Measurements from ENCODE around the gene OXT.

Gene OXT

DNA sequence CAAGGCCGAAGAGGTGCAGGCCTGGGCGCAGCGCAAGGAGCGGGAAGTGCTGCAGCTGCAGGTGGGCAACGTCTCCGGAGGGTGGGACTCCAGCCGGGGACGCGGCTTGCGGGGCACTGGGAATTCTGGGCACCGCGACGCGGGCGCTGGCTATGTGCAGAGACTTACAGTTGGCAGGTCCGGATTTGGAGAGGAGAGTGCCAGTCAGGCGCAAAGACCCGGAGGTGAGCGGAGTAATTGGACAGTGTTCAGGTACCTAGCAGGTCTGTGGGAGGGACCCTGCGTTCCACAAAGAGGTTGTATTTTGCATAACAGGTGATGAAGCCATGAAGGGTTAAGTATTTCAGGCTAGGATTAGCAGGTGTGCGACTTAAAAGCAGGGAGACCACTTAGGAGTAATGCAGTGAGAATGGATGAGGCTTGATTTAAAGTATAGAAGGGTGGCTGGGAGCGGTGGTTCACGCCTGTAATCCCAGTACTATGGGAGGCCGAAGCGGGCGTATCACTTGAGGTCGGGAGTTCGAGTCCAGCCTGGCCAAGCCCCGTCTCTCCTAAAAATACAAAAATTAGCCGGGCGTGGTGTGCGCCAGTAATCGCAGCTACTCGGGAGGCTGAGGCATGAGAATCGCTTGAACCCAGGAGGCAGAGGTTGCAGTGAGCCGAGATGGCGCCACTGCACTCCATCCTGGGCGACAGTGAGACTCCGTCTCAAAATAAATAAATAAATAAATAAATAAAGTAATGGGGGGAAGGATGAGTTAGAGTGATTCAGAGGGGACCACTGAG, 24.6 kb upstream of the OXT start (continued):
- TF ChIP-seq ZNF398 (tag by site-specific recombination; IDR thresholded peaks at IDR 0.05) = no peak
- TF ChIP-seq, protein P1, sequence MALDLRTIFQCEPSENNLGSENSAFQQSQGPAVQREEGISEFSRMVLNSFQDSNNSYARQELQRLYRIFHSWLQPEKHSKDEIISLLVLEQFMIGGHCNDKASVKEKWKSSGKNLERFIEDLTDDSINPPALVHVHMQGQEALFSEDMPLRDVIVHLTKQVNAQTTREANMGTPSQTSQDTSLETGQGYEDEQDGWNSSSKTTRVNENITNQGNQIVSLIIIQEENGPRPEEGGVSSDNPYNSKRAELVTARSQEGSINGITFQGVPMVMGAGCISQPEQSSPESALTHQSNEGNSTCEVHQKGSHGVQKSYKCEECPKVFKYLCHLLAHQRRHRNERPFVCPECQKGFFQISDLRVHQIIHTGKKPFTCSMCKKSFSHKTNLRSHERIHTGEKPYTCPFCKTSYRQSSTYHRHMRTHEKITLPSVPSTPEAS (tag by site-specific recombination; IDR thresholded peaks at IDR 0.05) = no peak
- TF ChIP-seq, protein P2, sequence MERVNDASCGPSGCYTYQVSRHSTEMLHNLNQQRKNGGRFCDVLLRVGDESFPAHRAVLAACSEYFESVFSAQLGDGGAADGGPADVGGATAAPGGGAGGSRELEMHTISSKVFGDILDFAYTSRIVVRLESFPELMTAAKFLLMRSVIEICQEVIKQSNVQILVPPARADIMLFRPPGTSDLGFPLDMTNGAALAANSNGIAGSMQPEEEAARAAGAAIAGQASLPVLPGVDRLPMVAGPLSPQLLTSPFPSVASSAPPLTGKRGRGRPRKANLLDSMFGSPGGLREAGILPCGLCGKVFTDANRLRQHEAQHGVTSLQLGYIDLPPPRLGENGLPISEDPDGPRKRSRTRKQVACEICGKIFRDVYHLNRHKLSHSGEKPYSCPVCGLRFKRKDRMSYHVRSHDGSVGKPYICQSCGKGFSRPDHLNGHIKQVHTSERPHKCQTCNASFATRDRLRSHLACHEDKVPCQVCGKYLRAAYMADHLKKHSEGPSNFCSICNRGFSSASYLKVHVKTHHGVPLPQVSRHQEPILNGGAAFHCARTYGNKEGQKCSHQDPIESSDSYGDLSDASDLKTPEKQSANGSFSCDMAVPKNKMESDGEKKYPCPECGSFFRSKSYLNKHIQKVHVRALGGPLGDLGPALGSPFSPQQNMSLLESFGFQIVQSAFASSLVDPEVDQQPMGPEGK (tag by site-specific recombination; IDR thresholded peaks at IDR 0.05) = no peak
- no peak for TF ChIP-seq ZNF140 (tag by site-specific recombination; IDR thresholded peaks at IDR 0.05)

- peaks cover 5% of the 10 kb centered on the region for H3K4me1 ChIP-seq (ENCODE audit: control insufficient read depth, insufficient read depth, low read length)
- TF ChIP-seq ZNF600 (tag by site-specific recombination; IDR thresholded peaks at IDR 0.05) (0 out of 2 replicates have a peak, but pooled peaks have one; percentile 16), ZNF704 (tag by site-specific recombination; IDR thresholded peaks at IDR 0.05) (no peak)
- H3K9me3 ChIP-seq (ENCODE audit: control insufficient read depth, insufficient read depth, low read depth, low read length) = no peaks in the 10 kb centered on the region
- peaks cover 25 to 32% of the 10 kb centered on the region in 2 experiments for H3K36me3 ChIP-seq (ENCODE audit: control insufficient read depth in 2 of 2, insufficient read depth in 1 of 2, low read length in 2 of 2)
- H3K4me3 ChIP-seq (ENCODE audit: low read depth, low read length) = no peak overlapping the region
- CTCF ChIA-PET = interaction anchor here (0.6 to 0.9 kb wide), 3 partner anchors 67 to 245 kb away, joined by 3 to 5 read pairs (median 4); no protein-coding TSS in a partner anchor
- H3K27ac ChIP-seq (ENCODE audit: extremely low read depth, low read depth, low read length) = peak overlapping the region; percentile 17; the same call in 1 of the 2 replicates
- POLR2A ChIA-PET = no interaction called here
Observed at GRCh38 chr20:3047486-3048419, 23.7 kb upstream of the OXT start.

- Histone ChIP-seq H3K4me3 (ENCODE audit: low read depth, low read length) (no peak overlapping the region), H3K4me1 (ENCODE audit: control insufficient read depth, insufficient read depth, low read length) (peaks cover 5% of the 10 kb centered on the region), H3K27ac (ENCODE audit: extremely low read depth, low read depth, low read length) (no peak overlapping the region), H3K36me3 (ENCODE audit: control insufficient read depth in 2 of 2, insufficient read depth in 1 of 2, low read length in 2 of 2) (peaks cover 25 to 32% of the 10 kb centered on the region in 2 experiments), H3K9me3 (ENCODE audit: control insufficient read depth, insufficient read depth, low read depth, low read length) (no peaks in the 10 kb centered on the region)
- ChIA-PET CTCF (interaction anchor here (0.9 to 2.7 kb wide), 2 partner anchors 199 to 264 kb away, joined by 4 to 32 read pairs; no protein-coding TSS in a partner anchor), POLR2A (interaction anchor here (0.7 to 1.1 kb wide), 2 partner anchors 9 to 22 kb away, joined by 3 read pairs; no protein-coding TSS in a partner anchor)
- TF ChIP-seq, protein P3, sequence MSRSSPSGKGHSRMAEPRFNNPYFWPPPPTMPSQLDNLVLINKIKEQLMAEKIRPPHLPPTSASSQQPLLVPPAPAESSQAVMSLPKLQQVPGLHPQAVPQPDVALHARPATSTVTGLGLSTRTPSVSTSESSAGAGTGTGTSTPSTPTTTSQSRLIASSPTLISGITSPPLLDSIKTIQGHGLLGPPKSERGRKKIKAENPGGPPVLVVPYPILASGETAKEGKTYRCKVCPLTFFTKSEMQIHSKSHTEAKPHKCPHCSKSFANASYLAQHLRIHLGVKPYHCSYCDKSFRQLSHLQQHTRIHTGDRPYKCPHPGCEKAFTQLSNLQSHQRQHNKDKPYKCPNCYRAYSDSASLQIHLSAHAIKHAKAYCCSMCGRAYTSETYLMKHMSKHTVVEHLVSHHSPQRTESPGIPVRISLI (tag by site-specific recombination; IDR thresholded peaks at IDR 0.05) = 0 out of 2 replicates have a peak, but pooled peaks have one; percentile 11
- TF ChIP-seq ZFP37 (tag by site-specific recombination; IDR thresholded peaks at IDR 0.05) = no peak
- TF ChIP-seq, protein P4, sequence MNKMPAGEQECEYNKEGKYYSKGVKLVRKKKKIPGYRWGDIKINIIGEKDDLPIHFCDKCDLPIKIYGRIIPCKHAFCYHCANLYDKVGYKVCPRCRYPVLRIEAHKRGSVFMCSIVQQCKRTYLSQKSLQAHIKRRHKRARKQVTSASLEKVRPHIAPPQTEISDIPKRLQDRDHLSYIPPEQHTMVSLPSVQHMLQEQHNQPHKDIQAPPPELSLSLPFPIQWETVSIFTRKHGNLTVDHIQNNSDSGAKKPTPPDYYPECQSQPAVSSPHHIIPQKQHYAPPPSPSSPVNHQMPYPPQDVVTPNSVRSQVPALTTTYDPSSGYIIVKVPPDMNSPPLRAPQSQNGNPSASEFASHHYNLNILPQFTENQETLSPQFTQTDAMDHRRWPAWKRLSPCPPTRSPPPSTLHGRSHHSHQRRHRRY (tag by site-specific recombination; IDR thresholded peaks at IDR 0.05) = no peak
- TF ChIP-seq ZNF76 (tag by site-specific recombination; IDR thresholded peaks at IDR 0.05; ENCODE audit: borderline replicate concordance, low read depth) = no peak
- no peak for TF ChIP-seq REPIN1 (tag by site-specific recombination; IDR thresholded peaks at IDR 0.05; ENCODE audit: low read depth)
- TF ChIP-seq ZBTB17 (tag by site-specific recombination; IDR thresholded peaks at IDR 0.05) = 0 out of 2 replicates have a peak, but pooled peaks have one; percentile 12
- TF ChIP-seq, protein P2 (tag by site-specific recombination; IDR thresholded peaks at IDR 0.05) = no peak
- no peak for TF ChIP-seq PRDM1 (tag by site-specific recombination; IDR thresholded peaks at IDR 0.05)
- TF ChIP-seq ZNF157 (tag by site-specific recombination; IDR thresholded peaks at IDR 0.05) = no peak
- TF ChIP-seq TRIM28 (IDR thresholded peaks at IDR 0.05; ENCODE audit: borderline replicate concordance, low read length) = no peak
- no peak for TF ChIP-seq ZBTB20 (tag by site-specific recombination; IDR thresholded peaks at IDR 0.05)
- no peak for TF ChIP-seq ZSCAN16 (tag by site-specific recombination; IDR thresholded peaks at IDR 0.05)
Observed at GRCh38 chr20:3051385-3052019, 19.9 kb upstream of the OXT start.
